Activated gamma-delta T cell (primary cell): ENCODE measurements around the gene PAFAH1B1.
A peak's percentile ranks its signal among the peaks of the same experiment; 100 is the strongest.
"Not testable (repeated sequence)": the region's sequence is repeated elsewhere in the genome, so short reads cannot be mapped to it uniquely, and the experiment has no call there.

Source experiments
- DNase-seq: peaks from one replicate; lab custom pipeline; 2025; lab: John Stamatoyannopoulos, UW
- total RNA-seq, 2 donors: gene quantifications; one replicate each; lab custom pipeline; 2026; lab: John Stamatoyannopoulos, UW

Gene PAFAH1B1
- total RNA-seq: 316 to 317 reads per million in 2 donors

DNA sequence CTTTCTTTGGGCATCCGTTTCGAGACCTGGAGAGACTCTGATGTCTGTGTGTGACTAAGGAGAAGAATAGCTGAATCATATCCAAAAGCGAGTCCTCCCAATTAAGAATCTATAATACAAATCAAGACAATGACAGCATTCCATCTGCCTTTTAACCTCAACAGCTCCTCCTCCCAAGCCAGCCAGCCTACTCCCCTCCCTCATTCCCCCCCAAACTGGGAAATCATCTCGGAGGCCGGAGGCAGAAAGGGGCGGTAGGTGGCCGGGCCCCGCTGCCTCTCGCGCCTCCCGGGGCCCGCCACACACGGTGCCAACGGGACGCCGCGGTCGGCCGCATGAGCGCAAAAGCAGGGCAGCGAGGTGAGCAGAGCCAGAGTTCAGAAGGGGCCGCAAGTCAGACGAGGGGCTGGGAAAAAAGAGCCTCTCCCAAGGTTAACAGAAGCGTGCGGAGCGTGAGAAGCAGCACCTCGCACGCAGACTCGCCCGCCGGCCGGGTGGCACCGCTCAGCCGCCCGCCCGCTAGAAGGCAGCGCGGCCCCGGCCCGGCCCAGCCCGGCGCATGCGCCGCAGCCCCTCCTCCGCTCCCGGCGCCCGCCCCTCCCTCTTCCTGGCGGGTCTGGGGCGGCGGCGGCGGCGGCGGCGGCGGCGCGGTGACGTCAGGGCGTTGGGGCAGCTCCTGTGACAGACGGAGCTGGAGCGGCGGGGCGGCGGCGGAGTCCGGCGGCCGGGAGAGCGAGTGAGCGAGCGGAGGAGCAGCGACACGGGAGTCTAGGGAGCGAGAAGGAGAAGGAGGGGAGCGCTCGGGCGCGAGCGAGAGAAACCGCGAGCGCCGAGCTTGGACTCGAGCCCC is at the start of gene PAFAH1B1:
Gene PAFAH1B1, plus strand, starts transcription at position 684 of the 850 bp plus-strand sequence. CDS start 44,635 bp downstream, outside the sequence.
- peak; percentile 98 for DNase-seq

DNA sequence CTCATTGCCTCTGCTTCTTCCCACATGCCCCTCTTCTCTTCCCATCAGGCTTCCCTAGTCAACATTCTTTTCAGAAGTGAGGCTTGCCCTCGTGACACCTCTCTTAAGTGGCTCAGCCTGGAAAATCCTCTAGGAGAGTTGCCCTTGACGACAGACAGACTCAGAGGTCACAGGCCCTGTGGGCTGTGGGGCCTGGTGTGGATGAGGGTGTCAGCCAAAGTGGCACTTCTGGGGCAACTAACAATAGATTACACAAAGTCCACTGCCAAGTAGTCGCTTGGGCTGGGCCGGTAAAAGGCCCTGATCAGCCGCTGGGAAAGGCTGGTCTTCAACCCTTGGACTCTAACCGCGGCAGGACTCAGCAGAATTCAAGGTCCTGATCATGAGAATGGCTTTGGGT is 48.1 kb upstream of the PAFAH1B1 start:
- no peak for DNase-seq

DNA sequence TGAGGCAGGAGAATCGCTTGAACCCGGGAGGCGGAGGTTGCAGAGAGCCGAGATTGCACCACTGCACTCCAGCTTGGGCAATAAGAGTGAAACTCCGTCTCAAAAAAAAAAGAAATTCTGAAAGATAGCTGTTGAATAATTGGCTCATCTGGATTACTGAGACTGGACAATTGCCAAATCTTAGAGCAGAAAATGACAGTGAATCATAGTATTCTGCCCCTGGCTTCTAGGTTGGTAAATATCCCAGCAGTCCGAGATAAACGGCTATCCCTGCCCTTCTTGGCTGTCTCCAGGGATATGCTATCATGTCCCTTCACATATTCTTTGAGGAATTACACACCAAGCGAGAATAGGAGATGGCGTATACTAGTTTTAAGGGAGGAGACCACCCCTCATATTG is 46.3 kb upstream of the PAFAH1B1 start:
- DNase-seq: no peak

DNA sequence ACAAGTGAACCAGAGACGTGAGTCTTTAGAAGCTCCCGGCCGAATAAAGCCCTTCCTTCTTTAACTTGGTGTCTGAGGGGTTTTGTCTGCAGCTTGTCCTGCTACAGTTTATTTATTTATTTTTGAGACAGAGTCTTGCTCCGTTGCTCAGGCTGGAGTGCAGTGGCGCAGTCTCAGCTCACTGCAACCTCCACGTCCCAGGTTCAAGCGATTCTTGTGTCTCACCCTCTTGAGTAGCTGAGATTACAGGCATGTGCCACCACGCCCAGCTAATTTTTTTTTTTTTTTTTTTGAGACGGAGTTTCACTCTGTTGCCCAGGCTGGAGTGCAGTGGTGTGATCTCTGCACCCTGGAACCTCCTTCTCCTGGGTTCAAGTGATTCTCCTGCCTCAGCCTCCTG is 45.4 kb upstream of the PAFAH1B1 start:
- DNase-seq: not testable (repeated sequence)

DNA sequence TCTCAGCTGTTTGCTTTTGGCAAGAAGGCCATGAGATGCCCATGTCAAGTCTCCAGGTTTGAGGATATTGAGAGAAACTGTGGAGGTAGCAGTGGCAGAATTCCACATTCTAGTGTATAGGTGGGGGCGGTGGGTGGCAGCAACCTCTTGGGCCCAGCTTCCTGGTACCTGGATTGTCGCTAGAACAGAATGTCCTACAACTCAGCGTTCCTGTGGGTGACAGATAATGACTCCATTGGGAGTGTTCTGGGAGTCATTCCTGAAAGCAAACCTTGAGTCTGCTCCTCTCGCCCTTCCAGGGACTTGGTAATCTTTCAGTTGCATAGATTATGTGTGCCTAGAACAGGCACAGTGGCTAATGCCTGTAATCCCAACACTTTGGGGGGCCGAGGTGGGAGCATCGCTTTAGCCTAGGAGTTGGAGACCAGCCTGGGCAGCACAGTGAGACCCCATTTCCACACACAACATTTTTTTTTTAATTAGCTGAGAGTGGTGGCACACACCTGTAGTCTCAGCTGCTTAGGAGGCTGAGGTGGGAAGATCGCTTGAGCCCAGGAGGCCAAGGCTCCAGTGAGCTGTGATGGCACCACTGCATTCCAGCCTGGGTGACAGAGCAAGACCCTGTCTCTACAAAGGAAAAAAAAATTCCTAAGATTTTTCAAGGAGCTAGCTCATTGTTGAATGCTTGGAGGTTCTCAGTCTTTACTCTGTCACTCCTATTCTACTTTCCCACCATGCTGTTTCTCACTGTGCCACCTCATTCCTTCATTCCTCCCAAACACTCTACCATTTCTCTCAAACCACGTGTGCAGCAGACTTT is 43.9 kb upstream of the PAFAH1B1 start:
- no peak for DNase-seq

DNA sequence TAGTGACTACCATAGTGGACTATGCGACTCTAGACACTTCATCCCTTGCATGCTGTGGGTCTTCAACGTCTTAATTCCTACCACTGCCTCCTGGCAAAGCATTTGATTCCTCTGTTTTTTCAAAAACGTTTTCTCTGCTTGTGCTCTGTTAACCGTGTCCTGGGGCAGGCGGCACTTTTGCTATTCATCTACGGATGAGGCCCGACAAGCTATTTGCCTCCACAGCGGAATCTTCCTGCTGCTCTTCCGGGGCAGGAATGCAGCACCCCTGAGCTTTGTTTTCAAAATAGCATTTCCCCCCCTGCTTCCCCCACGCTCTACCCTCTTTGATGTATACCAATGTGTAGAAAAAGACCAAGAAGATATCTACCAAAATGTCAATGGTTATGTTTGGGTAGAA is 42.0 kb upstream of the PAFAH1B1 start:
- DNase-seq: no peak

DNA sequence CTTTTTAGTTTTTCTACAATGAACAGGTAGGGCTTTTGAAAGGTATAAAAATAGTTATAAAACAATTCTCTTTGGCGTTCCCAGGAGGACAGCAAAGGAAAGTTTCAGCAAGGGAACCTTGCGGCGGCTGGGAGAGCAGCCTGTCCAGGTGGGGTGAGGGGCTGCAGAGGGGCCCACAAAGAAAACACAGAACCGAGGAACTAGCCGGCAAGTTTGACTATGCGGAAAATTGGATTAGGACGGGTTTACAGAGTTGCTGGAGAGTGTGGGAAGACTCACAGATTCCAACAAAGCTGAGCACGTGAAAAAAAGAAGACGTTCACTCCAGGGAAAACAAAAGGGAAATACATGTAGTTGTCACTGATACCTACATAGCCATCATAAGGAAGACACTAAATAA is 41.5 kb upstream of the PAFAH1B1 start:
- no peak for DNase-seq

DNA sequence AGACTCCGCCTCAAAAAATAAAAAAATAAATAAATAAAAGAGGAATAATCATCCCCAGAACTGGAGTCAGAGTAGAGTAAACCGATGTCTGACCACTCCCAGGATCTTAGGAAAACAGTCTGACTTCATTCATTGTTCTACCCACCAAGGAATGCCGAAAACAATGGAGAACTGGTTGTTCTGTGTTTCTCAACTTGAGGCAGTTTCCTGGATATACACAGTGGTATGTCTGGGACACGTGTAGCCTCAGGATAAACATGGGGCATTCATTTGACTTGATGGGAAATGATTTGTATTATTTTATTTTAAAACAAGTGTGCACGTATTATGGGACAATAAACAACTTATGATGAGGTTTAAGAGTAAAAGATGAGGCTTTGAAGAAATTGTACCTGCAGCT is 32.8 kb upstream of the PAFAH1B1 start:
- no peak for DNase-seq

DNA sequence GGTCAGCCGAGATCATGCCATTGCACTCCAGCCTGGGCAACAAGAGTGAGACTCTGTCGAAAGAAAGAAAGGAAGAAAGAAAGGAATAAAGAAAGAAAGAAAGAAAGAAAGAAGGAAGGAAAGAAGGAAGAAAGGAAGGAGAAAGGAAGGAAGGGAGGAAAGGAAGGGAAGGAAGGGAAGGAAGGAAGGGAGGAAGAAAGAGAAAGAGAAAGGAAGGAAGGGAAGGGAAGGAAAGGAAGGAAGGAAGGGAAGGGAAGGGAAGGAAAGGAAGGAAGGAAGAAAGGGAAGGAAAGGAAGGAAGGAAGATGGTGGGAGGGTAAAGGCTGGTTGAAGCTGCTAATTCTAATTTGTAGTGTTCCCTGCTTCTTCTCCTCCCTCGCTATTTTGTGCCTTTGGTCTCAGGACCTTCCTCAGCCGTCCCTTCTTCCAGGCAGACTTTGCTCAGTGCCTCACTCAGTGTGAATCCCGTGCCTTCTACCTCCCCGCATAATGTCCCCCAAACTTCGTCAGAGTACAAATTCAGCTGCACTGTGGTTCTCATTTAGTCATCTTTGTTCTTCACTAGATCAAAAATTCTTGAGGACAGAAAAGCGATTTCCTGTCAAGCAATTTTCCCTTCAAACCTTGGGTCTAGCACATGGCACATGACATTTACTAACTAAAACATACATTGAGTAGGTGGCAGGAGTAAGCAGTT is 31.1 kb upstream of the PAFAH1B1 start:
- DNase-seq: no peak

DNA sequence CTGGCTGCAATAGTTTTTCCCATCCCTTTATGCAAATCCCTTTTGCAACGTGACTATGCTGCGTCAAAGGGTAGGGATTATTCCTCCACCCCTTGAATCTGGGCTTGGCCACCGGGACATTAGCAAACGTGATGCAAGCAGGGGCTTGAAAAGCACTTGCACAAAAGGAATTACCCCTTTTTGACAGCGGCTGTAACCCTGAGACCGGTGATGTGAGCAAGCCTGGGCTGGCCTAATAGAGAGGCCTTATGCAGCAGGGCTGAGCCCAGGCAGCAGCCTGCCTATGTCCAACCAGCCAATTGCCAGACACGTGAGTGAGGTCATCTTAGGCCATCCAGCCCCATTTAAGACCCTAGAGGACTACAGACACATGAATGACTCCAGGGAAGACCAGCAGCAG is 30.4 kb upstream of the PAFAH1B1 start:
- no peak for DNase-seq

DNA sequence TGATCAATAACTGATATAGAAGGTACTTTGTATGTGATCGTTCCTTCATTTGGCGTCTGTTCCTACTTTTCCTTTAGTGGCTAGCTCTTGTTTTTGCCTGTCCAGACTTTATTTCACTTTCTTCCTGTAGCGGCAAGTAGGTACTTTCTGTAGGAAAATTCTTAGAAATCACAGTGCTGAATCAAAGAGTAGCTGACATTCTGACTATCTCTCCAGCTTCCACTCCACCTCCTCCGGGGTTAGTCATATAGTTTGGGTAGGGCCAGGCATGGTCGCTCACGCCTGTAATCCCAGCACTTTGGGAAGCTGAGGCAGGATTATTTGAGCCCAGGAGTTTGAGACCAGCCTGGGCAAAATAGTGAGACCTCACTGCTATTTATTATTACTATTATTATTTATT is 29.9 kb upstream of the PAFAH1B1 start:
- DNase-seq: no peak

DNA sequence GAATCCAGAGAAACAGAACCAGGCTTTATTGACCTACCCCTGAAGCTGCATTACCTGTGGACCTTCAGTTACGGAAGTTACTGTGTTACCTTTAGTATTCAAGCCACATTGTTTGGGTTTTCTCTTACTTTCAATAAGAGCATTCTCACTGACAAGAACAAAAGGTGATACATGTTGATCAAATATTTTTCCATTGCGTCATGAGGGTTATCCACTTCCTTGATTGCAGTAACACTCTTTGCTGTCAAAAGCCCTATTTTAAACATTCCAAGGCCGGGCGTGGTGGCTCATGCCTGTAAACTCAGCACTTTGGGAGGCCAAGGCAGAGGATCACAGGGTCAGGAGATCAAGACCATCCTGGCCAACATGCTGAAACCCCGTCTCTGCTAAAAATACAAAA is 28.6 kb upstream of the PAFAH1B1 start:
- DNase-seq: no peak

DNA sequence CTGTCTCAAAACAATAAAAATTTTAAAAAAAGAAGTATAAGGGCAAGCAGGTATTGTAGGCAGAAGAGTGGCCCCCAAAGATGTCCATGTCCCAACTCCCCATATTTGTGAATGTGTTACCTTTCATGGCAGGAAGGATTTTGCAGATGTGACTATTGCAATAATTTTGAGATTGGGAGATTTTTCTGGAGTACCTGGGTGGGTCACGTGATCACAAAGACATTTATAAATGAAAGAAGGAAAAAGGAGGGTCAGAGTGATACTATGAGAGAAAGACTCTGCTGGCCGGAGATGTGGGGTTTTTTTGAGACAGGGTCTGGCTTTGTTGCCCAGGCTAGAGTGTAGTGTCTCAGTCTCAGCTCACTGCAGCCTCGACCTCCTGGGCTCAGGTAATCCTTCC is 27.4 kb upstream of the PAFAH1B1 start:
- DNase-seq: no peak

DNA sequence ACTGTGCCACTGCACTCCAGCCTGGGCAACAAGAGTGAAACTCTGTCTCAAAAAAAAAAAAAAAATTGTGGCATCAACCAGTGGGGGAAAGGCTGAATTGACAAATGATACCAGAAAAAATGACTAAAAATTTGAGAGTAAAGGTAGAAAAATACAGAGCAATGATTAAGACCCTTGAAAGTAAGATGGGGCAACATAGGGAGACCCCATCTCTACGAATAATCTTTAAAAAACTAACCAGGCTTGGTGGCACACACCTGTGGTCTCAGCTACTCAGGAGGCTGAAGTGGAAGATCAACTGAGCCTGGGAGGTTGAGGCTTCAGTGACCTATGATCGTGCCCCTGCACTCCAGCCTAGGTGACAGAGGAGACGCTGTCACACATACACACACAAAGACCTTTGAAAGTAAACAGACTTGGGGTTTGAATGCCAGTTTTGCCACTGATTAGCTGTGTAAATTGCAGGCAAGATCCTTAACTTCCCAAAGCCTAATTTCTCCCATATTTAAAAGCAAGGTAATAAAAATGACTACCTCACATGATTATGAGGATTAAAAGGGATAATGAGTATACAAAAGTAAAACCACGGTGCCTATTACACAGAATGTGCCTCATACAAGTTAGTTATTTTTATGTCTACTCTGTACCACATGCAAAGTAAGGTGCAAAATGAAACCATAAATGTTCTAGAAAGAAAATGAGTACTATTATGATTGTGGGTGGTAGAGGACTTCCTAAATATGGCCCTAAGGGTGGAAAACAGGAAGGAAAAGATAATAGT is 21.7 kb upstream of the PAFAH1B1 start:
- no peak for DNase-seq

DNA sequence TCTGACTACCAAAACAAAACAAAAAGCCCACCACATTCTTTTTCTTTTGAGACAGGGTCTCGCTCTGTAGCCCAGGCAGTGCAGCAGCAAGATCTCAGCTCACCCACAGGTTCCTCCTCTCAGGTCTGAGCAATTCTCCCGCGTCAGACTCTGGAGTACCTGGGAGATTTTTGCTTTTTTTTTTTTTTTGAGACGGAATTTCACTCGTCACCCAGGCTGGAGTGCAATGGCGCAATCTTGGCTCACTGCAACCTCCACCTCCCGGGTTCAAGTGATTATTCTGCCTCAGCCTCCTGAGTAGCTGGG is 21.2 kb upstream of the PAFAH1B1 start:
- DNase-seq: not testable (repeated sequence)

DNA sequence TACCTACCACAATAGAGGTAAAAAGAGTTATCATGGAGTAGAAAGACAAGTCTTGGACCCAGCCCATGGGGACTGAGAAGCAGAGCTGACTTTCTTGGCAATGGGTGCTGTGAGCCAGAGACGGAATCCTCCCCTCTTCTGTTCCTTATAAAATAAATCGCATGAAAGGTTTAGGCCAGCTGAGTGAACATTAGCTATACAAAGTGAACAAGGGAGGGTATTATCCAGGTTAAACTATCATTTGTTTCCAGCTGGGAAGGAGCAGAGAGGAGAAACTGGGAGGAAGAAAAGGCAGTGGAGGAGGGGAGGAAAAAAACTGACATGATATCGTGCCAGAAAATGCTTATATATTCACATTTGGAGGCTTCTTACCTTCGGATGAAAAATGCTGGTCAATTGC is 13.3 kb upstream of the PAFAH1B1 start:
- DNase-seq: no peak

DNA sequence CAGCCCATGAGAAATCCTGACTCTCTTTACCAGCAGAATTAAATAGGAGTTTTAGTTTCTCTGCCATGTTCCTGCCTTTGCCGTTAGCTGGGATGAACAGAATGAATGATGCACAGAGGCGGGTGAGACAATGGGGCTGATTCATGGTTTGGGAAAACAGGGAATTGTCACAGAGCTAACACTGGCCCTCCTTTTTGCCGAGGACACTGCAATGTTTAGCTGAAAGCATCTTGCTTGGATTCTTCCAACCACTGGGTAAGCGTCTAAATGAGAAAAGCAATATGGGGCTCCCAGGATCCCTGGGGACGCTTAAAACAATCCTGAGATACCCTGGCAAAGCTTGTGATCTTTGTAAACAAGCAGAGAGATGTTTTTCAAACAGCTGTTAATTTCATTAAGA is 12.8 kb upstream of the PAFAH1B1 start:
- DNase-seq: no peak

DNA sequence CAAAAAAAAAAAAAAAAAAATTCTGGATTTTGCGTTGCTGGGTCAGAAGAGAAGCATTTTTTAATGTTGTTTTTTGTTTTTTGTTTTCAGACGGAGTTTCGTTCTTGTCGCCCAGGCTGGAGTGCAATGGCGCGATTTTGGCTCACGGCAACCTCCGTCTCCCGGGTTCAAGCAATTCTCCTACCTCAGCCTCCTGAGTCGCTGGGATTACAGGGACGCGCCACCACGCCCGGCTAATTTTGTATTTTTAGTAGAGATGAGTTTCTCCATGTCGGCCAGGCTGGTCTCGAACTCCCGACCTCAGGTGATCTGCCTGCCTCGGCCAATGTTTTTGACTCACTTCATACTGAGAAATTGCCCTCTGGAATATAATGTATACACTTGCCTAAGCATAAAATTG is 11.0 kb upstream of the PAFAH1B1 start:
- DNase-seq: no peak

DNA sequence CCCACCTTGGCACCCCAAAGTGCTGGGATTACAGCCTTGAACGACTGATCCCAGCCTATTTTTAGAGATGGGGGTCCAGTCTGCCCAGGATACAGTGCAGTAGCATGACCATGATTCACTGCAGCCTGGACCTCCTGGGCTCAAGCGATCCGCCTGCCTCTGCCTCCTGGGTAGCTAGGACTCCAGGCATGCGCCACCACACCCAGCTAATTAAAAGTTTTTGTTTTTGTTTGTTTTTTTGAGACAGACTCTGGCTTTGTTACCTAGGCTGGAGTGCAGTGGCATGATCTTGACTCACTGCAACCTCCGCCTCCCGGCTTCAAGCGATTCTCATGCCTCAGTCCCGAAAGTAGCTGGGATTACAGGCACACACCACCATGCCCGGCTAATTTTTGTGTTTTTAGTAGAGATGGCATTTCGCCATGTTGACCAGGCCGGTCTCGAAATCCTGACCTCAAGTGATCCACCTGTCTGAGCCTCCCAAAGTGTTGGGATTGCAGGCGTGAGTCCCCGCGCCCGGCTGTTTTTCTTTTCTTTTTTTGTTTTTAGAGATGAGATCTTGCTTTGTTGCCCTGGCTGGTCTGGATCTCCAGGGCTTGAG is 2.3 kb upstream of the PAFAH1B1 start:
- DNase-seq: no peak

DNA sequence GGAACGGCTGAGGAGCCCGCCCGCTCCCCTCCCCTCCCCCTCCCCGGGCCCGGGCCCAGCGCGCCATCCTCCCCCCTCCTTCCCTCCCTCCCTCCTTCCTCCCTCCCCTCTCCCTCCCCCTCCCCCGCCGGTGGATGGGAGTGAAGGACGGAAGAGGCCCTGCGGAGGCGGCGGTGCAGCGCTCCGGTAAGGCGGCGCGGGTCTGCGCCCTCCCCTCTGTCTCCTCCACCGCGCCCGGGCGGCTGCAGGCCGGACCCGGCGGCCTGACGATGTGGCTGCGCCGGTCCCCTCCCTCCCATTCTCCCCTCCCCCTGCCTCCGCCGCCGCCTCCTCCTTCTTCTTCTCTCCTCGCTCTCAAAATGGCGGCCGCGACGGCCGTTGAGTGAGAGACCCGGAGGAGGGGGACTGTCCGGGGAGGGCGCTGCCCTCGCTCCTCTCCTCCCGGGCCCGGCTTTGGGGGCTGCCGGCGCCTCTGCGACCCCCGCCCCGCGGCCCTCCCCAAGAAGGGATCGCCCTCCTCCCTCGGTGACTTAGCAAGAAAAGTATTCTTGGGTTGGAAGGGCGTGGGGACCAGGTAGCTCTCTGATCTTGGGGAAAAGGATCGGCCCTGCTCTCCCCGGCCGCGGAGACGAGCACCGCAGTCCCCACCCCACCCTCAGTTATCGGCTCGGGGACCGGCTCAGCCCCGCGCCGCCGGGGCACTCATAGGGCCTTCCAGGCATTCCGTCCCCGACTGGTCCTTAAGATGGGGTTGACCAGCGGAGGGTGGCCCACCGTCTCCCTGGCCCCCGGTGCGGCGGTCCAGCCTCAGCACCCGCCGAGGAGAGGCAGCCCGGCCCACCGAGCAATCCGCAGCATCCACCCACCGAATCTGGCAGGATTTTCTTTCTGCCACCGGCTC is 617 bp downstream of the PAFAH1B1 start:
- peak; percentile 63 for DNase-seq
